BLaER1 (cell line): ENCODE data around the gene GALT.
A peak's percentile ranks its signal among the peaks of the same experiment; 100 is the strongest.

ENCODE experiments used
- H3K27ac ChIP-seq: shearing (Covaris generic); formaldehyde crosslinking; 2 replicates; pipeline ENCODE4 v1.8.1; 2022
- H3K27me3 ChIP-seq: shearing (Covaris generic); formaldehyde crosslinking; 2 replicates; pipeline ENCODE4 v1.8.1; 2022
- H3K36me3 ChIP-seq: shearing (Covaris generic); formaldehyde crosslinking; 2 replicates; pipeline ENCODE4 v1.8.1; 2022
- H3K4me1 ChIP-seq: shearing (Covaris generic); formaldehyde crosslinking; 2 replicates; pipeline ENCODE4 v1.8.1; 2022
- H3K4me2 ChIP-seq: shearing (Covaris generic); formaldehyde crosslinking; 2 replicates; pipeline ENCODE4 v1.8.1; 2022
- H3K4me3 ChIP-seq: shearing (Covaris generic); formaldehyde crosslinking; 2 replicates; pipeline ENCODE4 v1.8.1; 2022
- H3K9ac ChIP-seq: shearing (Covaris generic); formaldehyde crosslinking; 2 replicates; pipeline ENCODE4 v1.8.1; 2022
- H3K9me3 ChIP-seq: shearing (Covaris generic); formaldehyde crosslinking; 2 replicates; pipeline ENCODE4 v1.8.1; 2022
- H4K20me1 ChIP-seq: shearing (Covaris generic); formaldehyde crosslinking; 2 replicates; pipeline ENCODE4 v1.8.1; 2022
- Cebpa-rat ChIP-seq: shearing (Covaris generic); IDR thresholded peaks from 2 replicates; pipeline ENCODE4 v1.8.1; 2022

The GALT gene

GRCh38 chr9:34651321-34651720 is 4.8 kb downstream of the GALT start:
- Histone ChIP-seq H3K36me3 (peaks cover 36% of the 10 kb centered on the region), H3K9me3 (no peaks in the 10 kb centered on the region), H3K4me1 (peaks cover 36% of the 10 kb centered on the region), H3K9ac (no peak overlapping the region), H3K27ac (no peak overlapping the region), H4K20me1 (peaks cover 20% of the 10 kb centered on the region), H3K27me3 (no peaks in the 10 kb centered on the region), H3K4me3 (no peak overlapping the region), H3K4me2 (no peak overlapping the region)
- no peak for TF ChIP-seq Cebpa-rat

DNA sequence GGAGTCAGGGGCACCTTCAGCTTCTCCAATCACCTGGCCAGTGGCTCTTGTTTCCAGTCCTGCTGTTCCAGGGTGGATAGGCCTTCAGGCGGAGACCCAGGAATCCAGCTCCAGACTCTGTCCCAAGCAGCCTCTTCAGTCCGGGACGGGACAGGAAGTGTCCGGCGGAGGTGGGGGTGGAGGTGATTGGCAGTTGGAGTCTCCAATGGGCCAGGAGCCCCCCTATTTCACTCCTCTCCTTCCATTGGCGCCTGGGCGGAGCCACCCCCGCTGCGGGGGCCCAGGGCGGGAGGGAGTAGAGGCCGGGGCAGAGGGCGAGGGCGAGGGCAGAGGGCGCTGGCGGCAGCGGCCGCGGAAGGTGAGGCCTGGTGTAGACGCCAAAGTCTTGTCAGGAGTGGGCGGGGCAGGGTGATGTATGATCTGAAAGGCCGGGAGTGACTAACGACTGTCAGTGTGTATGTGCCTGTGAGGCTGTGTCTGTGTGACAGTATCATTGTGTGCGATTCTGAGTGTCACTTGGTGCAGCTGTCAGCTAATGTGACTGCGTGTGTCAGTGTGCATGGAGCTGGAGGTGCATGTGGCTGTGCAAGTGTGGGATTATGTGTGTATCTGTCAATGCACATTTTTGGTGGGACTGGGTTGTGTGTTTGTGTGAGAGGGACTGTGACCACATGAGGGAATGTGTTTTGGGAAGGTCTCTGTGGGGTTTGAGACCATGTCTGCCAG is 5.6 kb downstream of the GALT start, which contains the start of gene IL11RA:
TSS of gene IL11RA (plus strand) at position 310 of the 726 bp plus-strand sequence. CDS start 3,033 bp downstream, outside the sequence.
- Histone ChIP-seq H3K4me3 (no peak within 1 kb of the TSS), H3K9me3 (no peaks in the 10 kb centered on the region), H3K36me3 (peaks cover 36% of the 10 kb centered on the region), H3K4me1 (peaks cover 36% of the 10 kb centered on the region), H3K27me3 (no peaks in the 10 kb centered on the region), H3K27ac (no peak within 1 kb of the TSS), H3K9ac (no peak within 1 kb of the TSS), H4K20me1 (peaks cover 18% of the 10 kb centered on the region), H3K4me2 (peak within 1 kb of the TSS; percentile 1; the same call in 1 of the 2 replicates)
- TF ChIP-seq Cebpa-rat = no peak

DNA sequence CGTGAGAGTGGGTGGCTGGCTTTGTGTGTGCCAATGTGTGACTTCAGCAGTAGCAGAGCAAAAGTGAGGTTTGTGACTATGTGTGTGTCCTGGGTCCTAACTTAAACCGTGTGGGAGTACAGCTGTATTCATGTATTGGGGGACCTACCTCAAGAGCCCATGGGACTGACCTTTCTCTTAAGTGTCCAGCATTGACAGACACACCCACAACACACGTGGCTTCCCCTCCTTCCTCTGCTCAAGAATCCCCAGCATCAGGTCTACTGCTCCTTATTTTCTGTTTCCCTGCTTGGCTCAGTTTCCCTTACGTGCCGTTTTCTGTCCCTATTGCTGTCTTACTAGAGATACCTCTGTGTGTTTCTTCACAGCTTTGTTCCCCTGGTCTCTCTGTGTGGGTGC is 6.1 kb downstream of the GALT start:
- H3K4me3 ChIP-seq = no peak overlapping the region
- H3K9me3 ChIP-seq = no peaks in the 10 kb centered on the region
- no peak for TF ChIP-seq Cebpa-rat
- peaks cover 13% of the 10 kb centered on the region for H4K20me1 ChIP-seq
- 0 out of 2 replicates have a peak overlapping the region, but pooled peaks have one; percentile 1 for H3K4me2 ChIP-seq
- H3K4me1 ChIP-seq = peaks cover 30% of the 10 kb centered on the region
- no peaks in the 10 kb centered on the region for H3K27me3 ChIP-seq
- H3K9ac ChIP-seq = no peak overlapping the region
- no peak overlapping the region for H3K27ac ChIP-seq
- peaks cover 36% of the 10 kb centered on the region for H3K36me3 ChIP-seq

DNA sequence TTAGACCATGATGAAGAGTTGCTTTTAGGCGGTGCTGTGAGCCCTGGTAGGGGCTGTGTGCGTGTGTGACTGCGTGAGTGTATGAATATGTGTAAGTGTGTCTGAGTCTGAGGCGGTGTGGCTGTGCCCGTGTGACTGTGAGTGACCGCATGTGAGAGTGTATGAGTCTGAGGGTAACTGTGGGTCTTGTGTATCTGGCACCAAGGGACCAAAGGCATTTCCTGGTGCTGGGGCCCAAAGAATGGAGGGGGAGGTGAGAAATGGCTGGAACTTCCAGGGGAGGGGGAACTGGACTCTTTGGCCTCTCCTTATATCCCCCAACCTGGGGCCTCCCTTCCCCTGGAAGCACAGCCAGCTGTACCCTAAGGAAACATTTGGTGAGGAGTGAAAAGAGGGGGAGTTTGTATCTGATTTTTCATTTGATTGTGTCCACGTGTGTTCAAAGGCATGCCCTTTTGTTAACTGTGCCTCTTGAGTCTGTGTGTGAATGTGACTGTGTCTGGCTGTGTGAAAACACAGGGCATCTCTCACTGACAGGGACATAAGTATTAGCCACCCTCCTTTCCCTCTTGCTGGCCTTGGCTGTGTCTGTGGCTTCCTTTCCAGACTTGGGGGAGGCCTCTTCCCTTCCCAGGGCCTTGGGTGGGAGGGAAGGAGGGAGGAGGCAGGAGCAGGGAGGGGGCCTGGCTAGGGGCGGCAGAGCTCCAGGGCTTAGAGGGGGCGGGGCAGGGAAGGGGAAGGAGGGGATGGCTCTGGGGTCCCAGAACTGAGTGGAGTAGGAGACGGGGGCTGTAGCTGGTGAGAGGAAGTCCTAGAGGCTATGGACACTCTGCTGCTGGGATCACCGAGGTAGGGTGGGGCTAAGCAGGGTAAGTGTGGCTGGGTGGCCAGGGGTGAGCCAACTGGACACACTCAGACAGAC is 6.9 kb downstream of the GALT start:
- no peak overlapping the region for H3K4me3 ChIP-seq
- no peak overlapping the region for H3K27ac ChIP-seq
- no peak overlapping the region for H3K9ac ChIP-seq
- H3K4me1 ChIP-seq = peaks cover 22% of the 10 kb centered on the region
- H3K4me2 ChIP-seq = peak overlapping the region; percentile 1; the same call in 1 of the 2 replicates
- peaks cover 29% of the 10 kb centered on the region for H3K36me3 ChIP-seq
- 0 out of 2 replicates have a peak, but pooled peaks cover 5% of the 10 kb centered on the region for H4K20me1 ChIP-seq
- H3K27me3 ChIP-seq = no peaks in the 10 kb centered on the region
- no peak for TF ChIP-seq Cebpa-rat
- H3K9me3 ChIP-seq = no peaks in the 10 kb centered on the region

- no peaks in the 10 kb centered on the region for H3K9me3 ChIP-seq
- H3K4me2 ChIP-seq = no peak overlapping the region
- H3K9ac ChIP-seq = no peak overlapping the region
- H3K4me3 ChIP-seq = no peak overlapping the region
- no peaks in the 10 kb centered on the region for H3K27me3 ChIP-seq
- no peak overlapping the region for H3K27ac ChIP-seq
- H4K20me1 ChIP-seq = no peaks in the 10 kb centered on the region
- H3K4me1 ChIP-seq = peaks cover 16% of the 10 kb centered on the region
- no peak for TF ChIP-seq Cebpa-rat
- H3K36me3 ChIP-seq = peaks cover 18% of the 10 kb centered on the region
Observed at GRCh38 chr9:34654323-34655051, 8.0 kb downstream of the GALT start.

DNA sequence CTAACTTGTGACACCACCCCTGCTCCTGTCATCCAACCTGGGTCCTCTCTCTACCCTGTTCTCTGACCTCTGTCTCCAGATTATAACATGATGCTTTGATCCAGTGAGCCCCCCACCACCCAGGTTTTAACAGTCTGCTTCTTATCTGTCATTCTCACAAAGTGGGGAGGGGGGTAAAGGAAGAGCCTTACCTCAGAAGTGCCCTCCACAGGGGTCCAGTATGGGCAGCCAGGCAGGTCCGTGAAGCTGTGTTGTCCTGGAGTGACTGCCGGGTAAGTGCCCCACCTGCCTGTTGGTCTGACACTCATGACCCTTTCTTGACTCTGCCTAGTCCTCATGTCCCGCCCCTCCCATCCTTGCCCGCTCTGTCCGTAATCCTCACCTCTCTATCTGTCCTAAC is 8.9 kb downstream of the GALT start:
- H3K27me3 ChIP-seq = 0 out of 2 replicates have a peak, but pooled peaks cover 3% of the 10 kb centered on the region
- peaks cover 16% of the 10 kb centered on the region for H3K4me1 ChIP-seq
- no peaks in the 10 kb centered on the region for H4K20me1 ChIP-seq
- H3K4me2 ChIP-seq = no peak overlapping the region
- no peaks in the 10 kb centered on the region for H3K9me3 ChIP-seq
- no peak overlapping the region for H3K4me3 ChIP-seq
- H3K36me3 ChIP-seq = peaks cover 18% of the 10 kb centered on the region
- no peak for TF ChIP-seq Cebpa-rat
- no peak overlapping the region for H3K27ac ChIP-seq
- H3K9ac ChIP-seq = no peak overlapping the region

GRCh38 chr9:34656992-34657391 is 10.5 kb downstream of the GALT start:
- Histone ChIP-seq H4K20me1 (no peaks in the 10 kb centered on the region), H3K9ac (no peak overlapping the region), H3K36me3 (peaks cover 13% of the 10 kb centered on the region; the same call in 1 of the 2 replicates), H3K27me3 (0 out of 2 replicates have a peak, but pooled peaks cover 3% of the 10 kb centered on the region), H3K4me1 (peaks cover 16% of the 10 kb centered on the region), H3K27ac (no peak overlapping the region), H3K4me3 (no peak overlapping the region), H3K9me3 (no peaks in the 10 kb centered on the region), H3K4me2 (no peak overlapping the region)
- TF ChIP-seq Cebpa-rat = no peak

DNA sequence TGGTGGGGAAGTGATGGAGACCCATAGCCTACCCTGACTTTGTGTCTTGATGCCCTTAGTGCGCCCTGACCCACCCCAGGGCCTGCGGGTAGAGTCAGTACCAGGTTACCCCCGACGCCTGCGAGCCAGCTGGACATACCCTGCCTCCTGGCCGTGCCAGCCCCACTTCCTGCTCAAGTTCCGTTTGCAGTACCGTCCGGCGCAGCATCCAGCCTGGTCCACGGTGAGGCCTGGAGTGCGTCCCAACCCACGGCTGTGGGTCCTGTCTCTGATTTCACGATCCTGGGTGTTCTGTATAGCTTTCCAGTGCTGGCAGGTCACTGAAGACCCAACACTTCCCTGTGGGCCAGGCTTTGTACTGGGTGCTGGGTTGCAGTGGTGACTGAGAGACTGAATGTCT is 12.0 kb downstream of the GALT start:
- Histone ChIP-seq H3K36me3 (peaks cover 13% of the 10 kb centered on the region; the same call in 1 of the 2 replicates), H4K20me1 (no peaks in the 10 kb centered on the region), H3K9ac (no peak overlapping the region), H3K4me3 (no peak overlapping the region), H3K9me3 (no peaks in the 10 kb centered on the region), H3K4me2 (no peak overlapping the region), H3K27me3 (0 out of 2 replicates have a peak, but pooled peaks cover 3% of the 10 kb centered on the region), H3K27ac (no peak overlapping the region), H3K4me1 (peaks cover 2% of the 10 kb centered on the region)
- TF ChIP-seq Cebpa-rat = no peak

DNA sequence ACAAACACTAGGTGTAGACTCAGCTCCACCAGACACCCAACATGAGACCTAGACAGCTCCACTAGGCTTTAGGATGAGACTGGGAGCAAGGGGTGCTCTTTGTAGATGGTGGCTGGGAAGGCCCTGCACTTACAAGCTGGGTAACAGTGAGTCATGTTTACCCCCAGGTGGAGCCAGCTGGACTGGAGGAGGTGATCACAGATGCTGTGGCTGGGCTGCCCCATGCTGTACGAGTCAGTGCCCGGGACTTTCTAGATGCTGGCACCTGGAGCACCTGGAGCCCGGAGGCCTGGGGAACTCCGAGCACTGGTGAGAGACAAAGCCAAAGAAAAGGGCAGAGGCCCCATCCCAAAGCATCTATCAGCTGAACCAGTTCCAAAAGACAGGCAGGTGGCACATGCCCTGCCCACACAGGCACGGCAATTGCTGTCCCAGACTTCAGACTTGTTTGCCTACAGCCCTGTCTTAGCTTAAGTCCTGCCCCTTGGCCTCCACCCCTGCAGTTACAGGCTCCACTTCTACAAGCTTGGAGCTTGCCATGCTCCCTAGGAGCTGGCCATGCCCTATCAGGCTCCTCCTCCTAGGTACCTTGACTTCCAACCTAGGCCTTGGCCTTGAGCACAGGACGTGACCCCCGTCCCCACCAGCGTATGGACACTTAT is 13.2 kb downstream of the GALT start:
- no peaks in the 10 kb centered on the region for H3K9me3 ChIP-seq
- H4K20me1 ChIP-seq = no peaks in the 10 kb centered on the region
- no peak for TF ChIP-seq Cebpa-rat
- H3K4me2 ChIP-seq = no peak overlapping the region
- H3K27ac ChIP-seq = no peak overlapping the region
- H3K4me1 ChIP-seq = peaks cover 5% of the 10 kb centered on the region
- peaks cover 13% of the 10 kb centered on the region; the same call in 1 of the 2 replicates for H3K36me3 ChIP-seq
- 0 out of 2 replicates have a peak, but pooled peaks cover 3% of the 10 kb centered on the region for H3K27me3 ChIP-seq
- no peak overlapping the region for H3K4me3 ChIP-seq
- no peak overlapping the region for H3K9ac ChIP-seq
